Glomerular visceral epithelial cell (primary cell): Measurements from ENCODE around the gene ZNF764.
A peak's percentile ranks its signal among the peaks of the same experiment; 100 is the strongest.
"Not testable (repeated sequence)": the region's sequence is repeated elsewhere in the genome, so short reads cannot be mapped to it uniquely, and the experiment has no call there.

Source experiments
- DNase-seq: peaks from one replicate; pipeline ENCODE4 v3.0.0-alpha.2; 2016; ENCODE audit errors: extremely low spot score

ZNF764 gene

GRCh38 chr16:30557957-30558788 is at the start of gene ZNF764:
ZNF764 (minus strand) TSS chr16:30558374; CDS start chr16:30558182, 192 bp downstream.
- DNase-seq, result peak; percentile 96

- DNase-seq, result no peak
Measured at GRCh38 chr16:30606004-30606403, 47.8 kb upstream of the ZNF764 start.

GRCh38 chr16:30605158-30605557 is 47.0 kb upstream of the ZNF764 start:
- no peak for DNase-seq

- no peak for DNase-seq
Measured at GRCh38 chr16:30604316-30604947, 46.3 kb upstream of the ZNF764 start.

GRCh38 chr16:30603945-30604315 is 45.8 kb upstream of the ZNF764 start:
- no peak for DNase-seq

- no peak for DNase-seq
Measured at GRCh38 chr16:30602616-30603277, 44.6 kb upstream of the ZNF764 start.

- no peak for DNase-seq
Measured at GRCh38 chr16:30601966-30602365, 43.8 kb upstream of the ZNF764 start.

- no peak for DNase-seq
Measured at GRCh38 chr16:30600929-30601328, 42.8 kb upstream of the ZNF764 start.

GRCh38 chr16:30600215-30600614 is 42.0 kb upstream of the ZNF764 start:
- no peak for DNase-seq

GRCh38 chr16:30592871-30593270 is 34.7 kb upstream of the ZNF764 start:
- DNase-seq, result no peak

- DNase-seq, result not testable (repeated sequence)
Measured at GRCh38 chr16:30590869-30591268, 32.7 kb upstream of the ZNF764 start.

- not testable (repeated sequence) for DNase-seq
Measured at GRCh38 chr16:30589582-30589981, 31.4 kb upstream of the ZNF764 start.

GRCh38 chr16:30588651-30589050 is 30.5 kb upstream of the ZNF764 start:
- no peak for DNase-seq

- DNase-seq, result peak; percentile 98
Measured at GRCh38 chr16:30585400-30586191, 27.4 kb upstream of the ZNF764 start, which contains the start of gene ZNF785. ZNF785 (minus strand) TSS chr16:30585697; CDS start chr16:30585611, 86 bp downstream.

GRCh38 chr16:30585022-30585399 is 26.8 kb upstream of the ZNF764 start:
- DNase-seq, result peak; percentile 16

GRCh38 chr16:30582611-30583340 is 24.6 kb upstream of the ZNF764 start:
- no peak for DNase-seq

GRCh38 chr16:30581457-30581856 is 23.3 kb upstream of the ZNF764 start:
- no peak for DNase-seq

GRCh38 chr16:30574678-30575077 is 16.5 kb upstream of the ZNF764 start:
- DNase-seq, result no peak

- peak; percentile 98 for DNase-seq
Measured at GRCh38 chr16:30571445-30572322, 13.5 kb upstream of the ZNF764 start, which contains the start of gene ZNF688. ZNF688 (minus strand) TSS chr16:30571714; CDS start chr16:30571629, 85 bp downstream.
